SK-N-MC (cell line): ENCODE results near the gene HSPA14.

ENCODE experiments used
- EZH2 ChIP-seq: fragments of 200-600 bp; sonication (generic); IDR thresholded peaks from one replicate; pipeline ENCODE4 v1.6.1; 2017; ENCODE audit warnings: antibody characterized with exemption
- POLR2AphosphoS5 ChIP-seq: IDR thresholded peaks from 2 replicates; pipeline ENCODE4 v1.6.1; 2012; ENCODE audit warnings: mild to moderate bottlenecking, low read depth, low read length, borderline replicate concordance

GRCh38 chr10:14798636-14799035, 39.5 kb upstream of the HSPA14 start:
- TF ChIP-seq POLR2AphosphoS5 (no peak), EZH2 (no peak)
